H1 (cell line): ENCODE data around the gene RIMBP2. TPM values are rescaled to one million over a fixed set of nuclear protein-coding genes. Genes with fewer than 3 reads are reported as not detected.

Experiments used
- BCL11A ChIP-seq, 2 experiments: IDR thresholded peaks; one replicate each; pipeline ENCODE4 v1.6.1; 2011; ENCODE audit warnings: low read depth in 2 of 2, low read length in 2 of 2, mild to moderate bottlenecking in 2 of 2
- CEBPB ChIP-seq: IDR thresholded peaks from 2 replicates; pipeline ENCODE4 v1.6.1; 2012; ENCODE audit warnings: low read depth, low read length
- polyA plus RNA-seq, 7 experiments: library from polyadenylated mRNA; depleted of rRNA in 3 of 7; stranded (reverse) in 5 of 7; unstranded in 2 of 7; fragments of >200 nt in 5 of 7; fragments of 200-250 nt in 2 of 7; gene quantifications; 1 replicate in 5 of 7; 2 replicates in 1 of 7; 4 replicates in 1 of 7; pipeline versions ENCODE4 v1.2.1 to v1.2.3, GENCODE V29; 2011 to 2013; ENCODE audit warnings: missing spikeins in 2 of 7, mixed read lengths in 2 of 7
- total RNA-seq: library from RNA; stranded (reverse); fragmentation: NEBNext Ultra II Directional; extraction: Animal tissue kit (Norgen Biotek cat#: 25700); gene quantifications from 2 replicates; pipeline ENCODE4 v1.2.1, GENCODE V29; 2021
- TF ChIP-seq, protein P1 (sequence below): IDR thresholded peaks from 2 replicates; pipeline ENCODE4 v1.6.1; 2012; ENCODE audit warnings: low read length, inconsistent platforms

Gene RIMBP2
- total and polyA plus RNA-seq, 2 of the 8 experiments (the other 6 are each of a cell fraction or from before 2014, with no cell fraction given), result 0.18 to 0.65 TPM

DNA sequence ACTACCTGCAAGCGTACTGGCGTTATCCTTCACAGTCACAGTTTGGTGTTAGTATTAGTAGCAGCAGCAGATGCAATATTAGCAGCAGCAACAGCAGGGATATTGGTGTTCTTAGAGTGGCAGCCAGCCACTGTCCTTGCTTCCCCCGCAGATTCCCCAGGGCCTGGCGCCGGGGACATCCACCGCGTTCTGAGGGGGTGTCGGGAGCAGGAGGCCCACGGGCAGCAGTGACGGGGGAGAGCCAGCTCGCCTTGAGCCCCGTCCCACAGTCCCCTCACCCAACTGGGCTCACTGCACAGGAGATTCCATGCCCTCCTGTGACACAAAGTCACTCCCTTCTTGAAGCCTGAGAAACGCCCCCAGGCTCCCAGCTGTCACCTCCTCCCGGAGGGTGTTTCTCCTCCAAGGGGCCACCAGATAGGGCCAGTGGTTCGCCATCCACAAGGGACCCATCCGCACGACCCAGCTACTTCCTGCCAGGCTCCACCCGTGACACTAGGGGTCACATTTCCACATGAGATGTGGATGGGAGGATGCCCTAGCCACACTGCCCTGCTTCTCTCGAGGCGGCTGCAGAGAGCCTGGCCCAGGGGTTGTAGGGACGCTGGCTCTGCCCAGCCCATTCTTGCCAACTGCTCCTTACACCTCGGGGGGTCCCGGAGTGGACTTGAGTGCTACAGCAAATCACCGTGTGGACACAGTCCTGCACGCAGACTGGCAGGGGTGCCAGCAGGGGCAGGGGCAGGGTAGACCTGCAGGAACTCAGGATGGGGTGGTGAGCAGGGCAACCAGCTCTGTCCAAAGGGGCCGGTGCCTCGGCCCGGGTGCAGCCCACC lies 255.3 kb downstream of the RIMBP2 start (continued):
- TF ChIP-seq, protein P1, sequence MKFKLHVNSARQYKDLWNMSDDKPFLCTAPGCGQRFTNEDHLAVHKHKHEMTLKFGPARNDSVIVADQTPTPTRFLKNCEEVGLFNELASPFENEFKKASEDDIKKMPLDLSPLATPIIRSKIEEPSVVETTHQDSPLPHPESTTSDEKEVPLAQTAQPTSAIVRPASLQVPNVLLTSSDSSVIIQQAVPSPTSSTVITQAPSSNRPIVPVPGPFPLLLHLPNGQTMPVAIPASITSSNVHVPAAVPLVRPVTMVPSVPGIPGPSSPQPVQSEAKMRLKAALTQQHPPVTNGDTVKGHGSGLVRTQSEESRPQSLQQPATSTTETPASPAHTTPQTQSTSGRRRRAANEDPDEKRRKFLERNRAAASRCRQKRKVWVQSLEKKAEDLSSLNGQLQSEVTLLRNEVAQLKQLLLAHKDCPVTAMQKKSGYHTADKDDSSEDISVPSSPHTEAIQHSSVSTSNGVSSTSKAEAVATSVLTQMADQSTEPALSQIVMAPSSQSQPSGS, result no peak
- TF ChIP-seq CEBPB (no peak), BCL11A (IDR thresholded peaks at IDR 0.05; ENCODE audit: low read depth in 2 of 2, low read length in 2 of 2) (no peak)
